Vagina (tissue), 2 donors: ENCODE results near the gene GPN1. TPM values are rescaled to one million over a fixed set of nuclear protein-coding genes. Genes with fewer than 3 reads are reported as not detected.

ENCODE experiments used
- DNase-seq, 2 donors: peaks; one replicate each; pipeline ENCODE4 v3.0.0-alpha.2; 2017; ENCODE audit errors: extremely low spot score in 2 of 2
- H3K27ac ChIP-seq: fragments of 200-600 bp; sonication (generic); one replicate; pipeline ENCODE4 v1.5.1; 2019
- H3K27me3 ChIP-seq: fragments of 200-600 bp; sonication (generic); one replicate; pipeline ENCODE4 v1.5.1; 2019
- H3K36me3 ChIP-seq, 2 donors: fragments of 200-600 bp; sonication (generic); one replicate each; pipeline ENCODE4 v1.5.1; 2017 to 2019
- H3K4me1 ChIP-seq: fragments of 200-600 bp; sonication (generic); one replicate; pipeline ENCODE4 v1.5.1; 2019
- H3K4me3 ChIP-seq, 2 donors: fragments of 200-600 bp; sonication (generic); 1 replicate in 1 of 2; 2 replicates in 1 of 2; pipeline ENCODE4 v1.5.1; 2016 to 2019
- H3K9me3 ChIP-seq: fragments of 200-600 bp; sonication (generic); one replicate; pipeline ENCODE4 v1.5.1; 2019
- POLR2A ChIP-seq, 2 donors: fragments of 450-650 bp; IDR thresholded peaks; one replicate each; pipeline ENCODE4 v1.6.1; 2017; ENCODE audit warnings: antibody characterized with exemption in 2 of 2, mild to moderate bottlenecking in 2 of 2, moderate library complexity in 2 of 2
- POLR2AphosphoS5 ChIP-seq, 2 donors: sonication (generic); formaldehyde crosslinking; IDR thresholded peaks; one replicate each; pipeline ENCODE4 v1.9.0; 2017; ENCODE audit warnings: antibody characterized with exemption in 2 of 2, mild to moderate bottlenecking in 2 of 2, low read depth in 1 of 2; ENCODE audit not compliant: insufficient read depth in 1 of 2
- intact Hi-C: fragments of 100-400 bp; cut with DNase I; formaldehyde crosslinking; loops from one replicate; pipeline ENCODE4 v1.15.1; 2023
- small RNA-seq: library from RNA; depleted of rRNA; stranded (forward); fragments of <200 nt; gene quantifications from one replicate; pipeline ENCODE3, GENCODE V24; 2016
- total RNA-seq: library from RNA; depleted of rRNA; stranded (reverse); fragments of >200 nt; gene quantifications from one replicate; pipeline ENCODE4 v1.2.3, GENCODE V29; 2016
- TF ChIP-seq, protein P1 (sequence below), 3 experiments: fragments of 450-650 bp in 2 of 3; fragments of 200-600 bp in 1 of 3; sonication (generic) in 1 of 3; IDR thresholded peaks; one replicate each; pipeline ENCODE4 v1.5.1; 2017 to 2019; ENCODE audit warnings: antibody characterized with exemption in 3 of 3, mild to moderate bottlenecking in 2 of 3, moderate library complexity in 2 of 3

The GPN1 gene
- total RNA-seq, 1 donor from 2014 or later = 30.0 TPM

DNA sequence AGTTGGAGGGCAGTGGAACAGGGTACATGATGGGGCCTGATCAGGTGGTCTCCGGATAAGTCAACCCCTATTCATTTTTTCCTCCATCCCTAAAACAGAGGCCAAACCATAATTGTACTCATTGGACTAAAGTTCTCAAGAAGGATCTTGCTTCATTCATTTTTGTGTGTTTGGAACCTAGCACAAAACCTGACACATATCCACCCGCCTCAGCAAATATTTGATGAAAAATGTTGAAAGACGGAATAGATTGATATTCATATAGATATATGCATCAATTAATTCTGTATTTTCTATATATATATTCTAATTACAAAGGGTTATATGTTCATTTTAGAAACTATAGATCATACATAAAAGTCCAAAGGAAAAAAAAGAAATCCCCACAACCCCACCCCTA, 56.7 kb downstream of the GPN1 start:
- peaks cover 7% of the 10 kb centered on the region for H3K4me1 ChIP-seq
- no peaks in the 10 kb centered on the region for H3K9me3 ChIP-seq
- H3K4me3 ChIP-seq = no peak overlapping the region
- TF ChIP-seq POLR2AphosphoS5 (IDR thresholded peaks at IDR 0.05; ENCODE audit: insufficient read depth in 1 of 2, low read depth in 1 of 2) = no peak
- TF ChIP-seq, protein P1, sequence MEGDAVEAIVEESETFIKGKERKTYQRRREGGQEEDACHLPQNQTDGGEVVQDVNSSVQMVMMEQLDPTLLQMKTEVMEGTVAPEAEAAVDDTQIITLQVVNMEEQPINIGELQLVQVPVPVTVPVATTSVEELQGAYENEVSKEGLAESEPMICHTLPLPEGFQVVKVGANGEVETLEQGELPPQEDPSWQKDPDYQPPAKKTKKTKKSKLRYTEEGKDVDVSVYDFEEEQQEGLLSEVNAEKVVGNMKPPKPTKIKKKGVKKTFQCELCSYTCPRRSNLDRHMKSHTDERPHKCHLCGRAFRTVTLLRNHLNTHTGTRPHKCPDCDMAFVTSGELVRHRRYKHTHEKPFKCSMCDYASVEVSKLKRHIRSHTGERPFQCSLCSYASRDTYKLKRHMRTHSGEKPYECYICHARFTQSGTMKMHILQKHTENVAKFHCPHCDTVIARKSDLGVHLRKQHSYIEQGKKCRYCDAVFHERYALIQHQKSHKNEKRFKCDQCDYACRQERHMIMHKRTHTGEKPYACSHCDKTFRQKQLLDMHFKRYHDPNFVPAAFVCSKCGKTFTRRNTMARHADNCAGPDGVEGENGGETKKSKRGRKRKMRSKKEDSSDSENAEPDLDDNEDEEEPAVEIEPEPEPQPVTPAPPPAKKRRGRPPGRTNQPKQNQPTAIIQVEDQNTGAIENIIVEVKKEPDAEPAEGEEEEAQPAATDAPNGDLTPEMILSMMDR (IDR thresholded peaks at IDR 0.05) = no peak
- no peak for TF ChIP-seq POLR2A (IDR thresholded peaks at IDR 0.05)
- intact Hi-C loops = no loop called here
- H3K27ac ChIP-seq = no peak overlapping the region
- peaks cover 0 to 26% of the 10 kb centered on the region in 2 donors for H3K36me3 ChIP-seq
- DNase-seq = no peak
- H3K27me3 ChIP-seq = no peaks in the 10 kb centered on the region

DNA sequence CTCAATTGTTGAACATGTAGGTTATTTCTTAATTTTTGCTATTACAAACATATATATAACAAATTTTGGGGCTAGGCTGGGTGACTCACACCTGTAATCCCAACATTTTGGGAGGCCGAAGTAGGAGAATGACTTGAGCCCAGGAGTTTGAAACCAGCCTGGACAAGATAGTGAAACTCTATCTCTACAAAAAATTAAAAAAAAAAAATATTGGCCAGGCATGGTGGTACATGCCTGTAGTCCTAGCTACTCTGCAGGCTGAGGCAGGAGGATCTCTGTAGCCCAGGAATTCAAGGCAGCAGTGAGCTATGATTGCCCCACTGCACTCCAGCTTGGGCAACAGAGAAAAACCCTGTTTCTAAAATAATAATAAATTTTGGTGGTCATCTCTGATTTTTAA, 58.4 kb downstream of the GPN1 start:
- Histone ChIP-seq H3K9me3 (no peaks in the 10 kb centered on the region), H3K4me3 (no peak overlapping the region), H3K27ac (no peak overlapping the region), H3K4me1 (peaks cover 7% of the 10 kb centered on the region), H3K36me3 (peaks cover 0 to 26% of the 10 kb centered on the region in 2 donors), H3K27me3 (no peaks in the 10 kb centered on the region)
- no peak for DNase-seq
- intact Hi-C loops = no loop called here
- TF ChIP-seq POLR2AphosphoS5 (IDR thresholded peaks at IDR 0.05; ENCODE audit: insufficient read depth in 1 of 2, low read depth in 1 of 2) = no peak
- TF ChIP-seq, protein P1 (IDR thresholded peaks at IDR 0.05) = no peak
- TF ChIP-seq POLR2A (IDR thresholded peaks at IDR 0.05) = no peak

DNA sequence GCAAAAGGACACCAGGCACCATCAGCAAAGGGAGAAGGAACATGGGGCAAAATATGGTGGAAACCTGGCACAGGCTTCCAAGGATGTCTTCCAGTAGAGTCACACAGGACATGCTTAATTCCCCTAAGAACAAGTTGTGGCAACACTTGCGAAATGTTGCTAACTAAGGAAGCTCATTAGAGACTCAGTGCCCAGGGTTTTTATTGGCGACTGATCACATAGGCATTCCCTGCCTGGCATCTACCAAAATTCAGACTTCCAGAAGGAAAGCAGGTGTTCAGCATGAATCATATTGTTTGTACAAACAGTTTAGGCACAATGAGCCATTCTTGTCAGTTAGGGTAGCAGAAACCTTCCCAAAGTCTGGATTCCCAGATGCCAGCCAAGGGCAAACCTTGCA, 60.6 kb downstream of the GPN1 start:
- H3K27ac ChIP-seq = no peak overlapping the region
- peaks cover 0 to 26% of the 10 kb centered on the region in 2 donors for H3K36me3 ChIP-seq
- H3K4me3 ChIP-seq = no peak overlapping the region
- intact Hi-C loops = no loop called here
- no peaks in the 10 kb centered on the region for H3K4me1 ChIP-seq
- TF ChIP-seq POLR2A (IDR thresholded peaks at IDR 0.05) (no peak), POLR2AphosphoS5 (IDR thresholded peaks at IDR 0.05; ENCODE audit: insufficient read depth in 1 of 2, low read depth in 1 of 2) (peak in 1 of 2 donors; percentile 14)
- no peak for DNase-seq
- no peaks in the 10 kb centered on the region for H3K9me3 ChIP-seq
- no peaks in the 10 kb centered on the region for H3K27me3 ChIP-seq

DNA sequence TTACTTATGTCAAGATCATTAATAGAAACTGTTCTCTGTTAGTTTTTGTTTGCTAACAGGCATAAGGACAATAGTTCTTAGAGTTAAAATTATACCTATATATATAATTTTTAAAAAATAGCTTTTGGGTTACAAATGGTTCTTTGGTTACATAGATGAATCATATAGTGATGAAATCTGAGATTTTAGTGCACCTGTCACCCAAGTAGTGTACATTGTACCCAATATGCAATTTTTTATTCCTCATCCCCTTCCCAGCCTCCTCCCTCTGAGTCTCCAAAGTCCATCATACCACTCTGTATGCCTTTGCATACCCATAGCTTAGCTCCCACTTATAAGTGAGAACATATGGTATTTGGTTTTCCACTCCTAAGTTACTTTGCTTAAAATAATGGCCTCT, 61.2 kb downstream of the GPN1 start:
- DNase-seq = no peak
- intact Hi-C loops = no loop called here
- peaks cover 0 to 28% of the 10 kb centered on the region in 2 donors for H3K36me3 ChIP-seq
- TF ChIP-seq POLR2A (IDR thresholded peaks at IDR 0.05) = no peak
- no peaks in the 10 kb centered on the region for H3K27me3 ChIP-seq
- H3K4me1 ChIP-seq = no peaks in the 10 kb centered on the region
- H3K4me3 ChIP-seq = no peak overlapping the region
- no peak overlapping the region for H3K27ac ChIP-seq
- H3K9me3 ChIP-seq = no peaks in the 10 kb centered on the region

DNA sequence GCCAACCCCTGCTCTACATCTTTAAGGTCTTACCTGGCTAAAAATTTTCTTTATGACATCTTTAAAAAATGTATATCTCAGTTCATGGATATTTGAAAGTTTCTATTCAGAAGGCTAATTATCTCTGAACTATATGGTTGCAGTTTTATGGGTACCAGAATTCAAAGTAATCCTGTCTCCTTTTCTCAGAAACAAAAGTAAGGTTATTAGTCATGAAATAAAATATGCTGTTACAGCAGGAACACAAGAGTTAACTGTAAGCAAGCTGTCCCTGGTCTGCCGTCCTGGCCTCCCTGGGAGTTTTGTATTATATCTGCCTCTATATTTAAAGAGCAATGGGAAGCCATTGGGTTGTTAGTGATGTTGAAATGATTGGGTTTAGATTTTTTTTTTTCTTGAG, 68.8 kb downstream of the GPN1 start:
- no peaks in the 10 kb centered on the region for H3K4me1 ChIP-seq
- H3K27ac ChIP-seq = no peak overlapping the region
- no peaks in the 10 kb centered on the region for H3K27me3 ChIP-seq
- H3K36me3 ChIP-seq = peaks cover 0 to 16% of the 10 kb centered on the region in 2 donors
- DNase-seq = no peak
- no peaks in the 10 kb centered on the region for H3K9me3 ChIP-seq
- intact Hi-C loops = no loop called here
- TF ChIP-seq POLR2AphosphoS5 (IDR thresholded peaks at IDR 0.05; ENCODE audit: insufficient read depth in 1 of 2, low read depth in 1 of 2) = no peak
- TF ChIP-seq POLR2A (IDR thresholded peaks at IDR 0.05) = no peak
- no peak overlapping the region for H3K4me3 ChIP-seq

Small RNA genes within 50 kb of the gene (small RNA-seq; reads per million reads assigned to genes)
- gene RF00340 = not detected

Other genes starting within 250 kb of the GPN1 start
- 17.4 TPM for gene ZNF513, start 248.3 kb upstream of the GPN1 start, total RNA-seq
- 45.4 TPM for gene PPM1G, start 219.5 kb upstream of the GPN1 start, total RNA-seq
- gene NRBP1, start 200.4 kb upstream of the GPN1 start, total RNA-seq = 62.6 TPM
- 3.9 TPM for gene KRTCAP3, start 186.7 kb upstream of the GPN1 start, total RNA-seq
- gene IFT172, start 139.3 kb upstream of the GPN1 start, total RNA-seq = 30.7 TPM
- 18.2 TPM for gene FNDC4, start 133.8 kb upstream of the GPN1 start, total RNA-seq
- 0.98 TPM for gene GCKR, start 132.2 kb upstream of the GPN1 start, total RNA-seq
- 35.4 TPM for gene ZNF512, start 46.0 kb upstream of the GPN1 start, total RNA-seq
- gene CCDC121, start within 50 bp of the GPN1 start, total RNA-seq = 2.5 TPM
- gene SUPT7L, start 34.6 kb downstream of the GPN1 start, total RNA-seq = 26.5 TPM
- gene SLC4A1AP, start 34.8 kb downstream of the GPN1 start, total RNA-seq = 21.9 TPM
- gene MRPL33, start 142.7 kb downstream of the GPN1 start, total RNA-seq = 87.7 TPM